ENCODE results near the gene VPS51.
A peak's percentile ranks its signal among the peaks of the same experiment; 100 is the strongest.

Gene VPS51

GRCh38 chr11:65095974-65096806 is at the start of gene VPS51:
TSS of gene VPS51 (plus strand) at chr11:65096214. CDS start at chr11:65096251, 37 bp downstream.
- DNase-seq (ENCODE audit: low read depth) = peak; percentile 78

GRCh38 chr11:65047581-65048422 is 48.2 kb upstream of the VPS51 start:
- DNase-seq (ENCODE audit: low read depth) = no peak

GRCh38 chr11:65051398-65051858 is 44.6 kb upstream of the VPS51 start:
- no peak for DNase-seq (ENCODE audit: low read depth)

GRCh38 chr11:65053827-65054508 is 42.0 kb upstream of the VPS51 start:
- no peak for DNase-seq (ENCODE audit: low read depth)

GRCh38 chr11:65055538-65055937 is 40.5 kb upstream of the VPS51 start:
- no peak for DNase-seq (ENCODE audit: low read depth)

- DNase-seq (ENCODE audit: low read depth) = no peak
Measured at GRCh38 chr11:65056999-65057398, 39.0 kb upstream of the VPS51 start.

GRCh38 chr11:65057526-65057925 is 38.5 kb upstream of the VPS51 start:
- DNase-seq (ENCODE audit: low read depth) = no peak

GRCh38 chr11:65058012-65058411 is 38.0 kb upstream of the VPS51 start:
- DNase-seq (ENCODE audit: low read depth) = no peak

- no peak for DNase-seq (ENCODE audit: low read depth)
Measured at GRCh38 chr11:65058419-65059054, 37.5 kb upstream of the VPS51 start, which contains the start of gene NAALADL1. TSS of gene NAALADL1 (minus strand) at chr11:65058553. CDS start at chr11:65058521, 32 bp downstream.

GRCh38 chr11:65059523-65059922 is 36.5 kb upstream of the VPS51 start:
- no peak for DNase-seq (ENCODE audit: low read depth)

GRCh38 chr11:65059959-65060824 is 35.8 kb upstream of the VPS51 start:
- no peak for DNase-seq (ENCODE audit: low read depth)

- no peak for DNase-seq (ENCODE audit: low read depth)
Measured at GRCh38 chr11:65060913-65061408, 35.1 kb upstream of the VPS51 start.

- DNase-seq (ENCODE audit: low read depth) = no peak
Measured at GRCh38 chr11:65063532-65063931, 32.5 kb upstream of the VPS51 start.

- no peak for DNase-seq (ENCODE audit: low read depth)
Measured at GRCh38 chr11:65064847-65065240, 31.2 kb upstream of the VPS51 start.

- DNase-seq (ENCODE audit: low read depth) = no peak
Measured at GRCh38 chr11:65065851-65066250, 30.2 kb upstream of the VPS51 start.

GRCh38 chr11:65066315-65066714 is 29.7 kb upstream of the VPS51 start:
- no peak for DNase-seq (ENCODE audit: low read depth)

GRCh38 chr11:65066805-65067291 is 29.2 kb upstream of the VPS51 start:
- no peak for DNase-seq (ENCODE audit: low read depth)

- no peak for DNase-seq (ENCODE audit: low read depth)
Measured at GRCh38 chr11:65067446-65067845, 28.6 kb upstream of the VPS51 start.

GRCh38 chr11:65069217-65069616 is 26.8 kb upstream of the VPS51 start:
- no peak for DNase-seq (ENCODE audit: low read depth)

- DNase-seq (ENCODE audit: low read depth) = no peak
Measured at GRCh38 chr11:65071907-65072630, 23.9 kb upstream of the VPS51 start.
